ENCODE measurements around the gene PDE11A.
"Not testable (repeated sequence)": the region's sequence is repeated elsewhere in the genome, so short reads cannot be mapped to it uniquely, and the experiment has no call there.

The PDE11A gene

GRCh38 chr2:178072383-178073301 lies at the start of gene PDE11A:
PDE11A (minus strand) TSS chr2:178072777; CDS start chr2:178072437, 340 bp downstream.
- no peak for DNase-seq (ENCODE audit: low spot score)

- DNase-seq (ENCODE audit: low spot score) = no peak
These were observed 46.8 kb upstream of the PDE11A start for GRCh38 chr2:178119179-178119922.

DNA sequence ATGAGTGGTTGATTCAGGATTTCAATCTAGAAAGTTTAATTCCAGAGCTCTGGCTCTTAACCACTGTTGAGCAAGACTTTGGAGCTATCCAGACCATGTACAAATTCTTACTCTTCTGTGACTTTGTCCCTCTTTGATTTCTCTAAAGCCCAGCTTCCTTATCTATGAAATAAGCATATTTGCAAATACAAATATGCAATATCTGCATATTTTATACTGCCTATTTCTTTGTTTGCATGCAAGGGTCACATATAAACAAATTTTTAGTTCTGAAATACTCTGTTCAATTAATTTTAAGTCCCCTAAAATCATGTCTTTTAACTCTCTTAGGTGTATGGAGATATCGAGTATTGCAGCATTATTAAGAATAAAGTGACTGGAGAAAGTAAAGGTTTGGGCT lies 45.1 kb upstream of the PDE11A start:
- DNase-seq (ENCODE audit: low spot score) = no peak

- no peak for DNase-seq (ENCODE audit: low spot score)
These were observed 42.7 kb upstream of the PDE11A start for GRCh38 chr2:178115271-178115670.

DNA sequence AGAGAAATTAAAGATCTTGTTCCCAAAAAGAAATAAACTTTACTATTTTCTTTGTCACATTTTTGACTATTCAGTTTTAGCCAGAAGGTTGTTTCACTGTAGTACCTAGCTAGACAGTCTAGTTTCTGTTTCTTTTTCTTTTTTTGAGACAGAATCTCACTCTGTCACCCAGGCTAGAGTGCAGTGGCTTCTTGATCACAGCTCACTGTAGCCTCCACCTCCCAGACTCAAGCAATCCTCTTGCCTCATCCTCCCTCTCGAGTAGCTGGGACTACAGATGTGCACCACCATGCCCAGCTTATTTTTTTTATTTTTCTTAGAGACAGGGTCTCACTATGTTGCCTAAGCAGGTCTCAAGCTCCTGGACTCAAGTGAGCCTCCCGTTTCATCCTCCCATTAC lies 41.9 kb upstream of the PDE11A start:
- DNase-seq (ENCODE audit: low spot score) = no peak

- peak; percentile 89 for DNase-seq (ENCODE audit: low spot score)
These were observed 39.9 kb upstream of the PDE11A start, which contains the start of gene RBM45 for GRCh38 chr2:178112202-178113152. RBM45 (plus strand) TSS chr2:178112437; CDS start chr2:178112547, 110 bp downstream.

DNA sequence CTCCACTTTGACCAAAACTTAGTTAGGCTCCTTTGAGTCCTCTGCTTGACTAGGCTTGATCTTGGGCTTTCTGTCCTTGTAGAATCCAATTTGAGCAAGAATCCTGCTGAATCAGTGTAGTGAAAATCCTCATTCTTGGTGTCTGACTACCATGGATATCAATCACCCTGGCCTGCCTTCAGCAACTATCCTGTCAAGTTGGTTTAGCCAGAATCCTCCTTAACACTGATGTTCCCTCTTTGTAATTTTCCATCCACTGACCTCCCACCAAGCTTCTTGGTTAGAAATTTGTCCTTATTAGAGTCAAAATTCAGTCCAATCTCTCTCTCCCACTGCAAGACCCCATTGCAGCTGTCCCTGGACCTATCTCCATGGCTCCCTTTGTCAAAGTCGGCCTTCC lies 39.2 kb upstream of the PDE11A start:
- DNase-seq (ENCODE audit: low spot score) = no peak

- DNase-seq (ENCODE audit: low spot score) = no peak
These were observed 38.1 kb upstream of the PDE11A start for GRCh38 chr2:178110681-178111080.

GRCh38 chr2:178109813-178110212 lies 37.2 kb upstream of the PDE11A start:
- DNase-seq (ENCODE audit: low spot score) = peak; percentile 44

DNA sequence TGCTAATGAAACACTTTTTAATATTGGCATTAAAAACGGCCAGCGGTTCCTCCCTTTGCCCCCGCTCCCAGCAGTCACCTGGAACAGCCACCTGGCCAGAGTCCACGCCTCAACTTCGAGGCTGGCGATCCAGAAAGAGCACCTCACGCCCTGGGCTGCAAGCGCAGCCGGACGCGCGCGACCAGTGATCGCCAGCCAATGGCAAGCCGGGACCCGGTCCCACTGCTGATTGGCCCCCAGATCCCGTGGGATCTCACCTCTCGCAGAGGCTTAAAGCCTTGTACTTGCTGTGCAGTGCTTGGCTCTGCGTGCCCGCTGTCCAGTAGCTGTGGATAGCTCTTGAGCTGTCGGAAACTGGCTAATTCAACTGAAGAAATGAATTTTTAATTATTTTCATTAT lies 35.6 kb upstream of the PDE11A start:
- no peak for DNase-seq (ENCODE audit: low spot score)

DNA sequence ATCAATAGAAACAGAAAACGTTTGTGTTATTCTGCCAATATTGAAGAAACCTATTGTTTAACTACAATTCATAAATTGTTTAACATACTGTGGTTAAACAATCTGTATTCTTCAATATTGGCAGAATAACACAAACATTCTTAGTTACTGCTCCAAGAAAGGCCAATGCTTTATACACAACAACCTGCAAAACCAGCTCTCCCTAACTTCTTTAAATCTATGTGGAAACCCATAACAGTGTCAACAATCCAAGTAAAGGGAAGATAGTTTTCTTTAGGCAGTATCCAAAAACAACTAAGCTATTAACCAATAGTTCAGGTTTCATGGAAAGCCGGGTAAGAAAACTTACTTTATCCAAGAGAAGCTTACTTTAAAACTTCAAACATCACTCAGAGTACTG lies 33.5 kb upstream of the PDE11A start:
- no peak for DNase-seq (ENCODE audit: low spot score)

DNA sequence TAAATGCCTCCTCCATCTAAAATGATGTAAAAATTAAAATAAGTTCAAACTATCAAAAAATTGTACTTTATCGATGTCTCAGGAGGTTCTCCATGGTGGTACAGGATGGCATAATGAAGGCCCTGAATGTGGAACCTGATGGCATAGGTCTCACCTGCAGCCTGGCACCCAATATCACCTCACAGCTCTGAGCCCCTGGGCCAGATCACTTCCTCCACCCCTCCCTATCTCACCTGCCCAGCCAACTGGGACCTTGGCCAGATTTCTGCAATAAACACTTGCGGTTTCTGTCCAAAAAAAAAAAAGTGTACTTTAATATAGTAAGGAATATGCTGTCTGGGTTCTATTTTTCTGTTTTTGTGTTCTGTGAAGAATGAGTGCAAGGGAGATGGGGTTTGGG lies 33.0 kb upstream of the PDE11A start:
- no peak for DNase-seq (ENCODE audit: low spot score)

DNA sequence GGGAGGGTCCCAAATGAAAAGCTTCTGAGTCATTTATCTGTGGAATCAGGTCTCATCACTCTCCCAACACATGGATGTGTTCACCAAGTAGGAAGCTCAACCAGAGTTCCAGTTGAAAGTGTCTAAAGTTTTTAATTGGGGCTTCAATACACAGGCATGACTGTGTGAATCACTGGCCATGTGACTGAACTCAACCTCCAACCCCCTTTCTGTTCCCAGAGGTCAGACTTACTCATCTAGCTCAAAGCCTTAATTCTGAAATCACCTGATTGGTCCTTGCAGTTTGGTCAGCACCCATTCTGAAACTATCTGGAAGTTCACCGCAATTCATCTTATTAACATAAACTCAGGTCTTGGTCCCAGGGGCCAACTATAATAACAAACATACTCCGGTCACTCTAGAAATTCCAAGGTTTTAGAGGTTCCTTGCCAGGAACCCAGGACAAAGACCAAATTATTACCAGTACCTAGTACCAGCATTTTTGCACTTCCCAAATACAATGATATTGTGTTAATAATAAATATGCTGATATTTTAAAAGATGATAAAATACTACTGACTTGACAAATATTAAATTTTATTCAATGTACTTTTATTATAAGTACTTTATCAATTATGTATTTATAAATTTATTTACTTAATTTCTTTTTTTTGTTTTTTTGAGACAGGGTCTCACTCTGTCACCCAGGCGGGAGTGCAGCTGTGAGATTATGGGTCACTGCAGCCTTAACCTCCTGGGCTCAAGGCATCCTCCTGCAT lies 28.9 kb upstream of the PDE11A start:
- no peak for DNase-seq (ENCODE audit: low spot score)

GRCh38 chr2:178093471-178093870 lies 20.9 kb upstream of the PDE11A start:
- DNase-seq (ENCODE audit: low spot score) = no peak

DNA sequence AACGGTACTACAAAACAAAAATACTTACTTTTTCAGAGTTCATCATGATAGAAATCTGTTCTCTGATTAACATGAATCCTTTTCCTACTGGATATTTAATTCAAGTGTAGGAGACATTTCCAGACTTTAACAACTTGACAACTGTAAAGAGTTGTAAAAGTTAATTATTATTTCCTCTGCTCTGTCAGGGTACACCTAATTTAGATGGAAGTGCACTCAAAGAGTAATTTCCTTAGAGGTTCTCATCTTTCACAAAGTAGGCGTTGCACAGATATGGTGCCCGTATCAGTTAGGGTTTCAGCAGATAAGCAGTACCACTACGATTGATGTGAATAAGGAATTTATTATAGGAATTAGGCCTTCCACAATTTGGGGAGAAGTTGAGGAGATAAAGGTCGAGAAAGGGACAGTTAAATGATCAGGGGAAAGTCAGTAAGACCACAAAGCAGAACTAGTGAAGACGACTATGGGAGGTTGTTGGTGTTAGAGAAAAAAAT lies 16.2 kb upstream of the PDE11A start:
- no peak for DNase-seq (ENCODE audit: low spot score)

DNA sequence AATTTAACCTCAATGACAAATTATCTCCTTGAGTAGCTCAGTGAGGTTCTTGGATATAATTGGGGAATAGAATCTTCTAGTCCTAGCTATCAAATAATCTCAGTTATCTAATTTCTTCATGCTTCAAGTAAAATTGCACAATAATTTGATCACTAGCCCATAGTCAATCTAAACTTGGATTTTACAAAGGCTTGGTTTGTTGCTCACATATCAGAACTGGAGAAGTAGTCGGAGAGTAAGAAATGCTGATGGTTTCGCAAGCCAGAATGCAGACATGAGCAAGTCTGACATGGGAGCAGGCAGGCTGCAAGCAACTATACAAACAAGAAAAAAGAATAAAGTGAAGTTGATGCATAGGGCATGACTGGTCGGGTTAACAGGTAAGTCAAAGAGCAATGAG lies 11.7 kb upstream of the PDE11A start:
- DNase-seq (ENCODE audit: low spot score) = no peak

- DNase-seq (ENCODE audit: low spot score) = no peak
These were observed 9.9 kb upstream of the PDE11A start for GRCh38 chr2:178082408-178083045.

DNA sequence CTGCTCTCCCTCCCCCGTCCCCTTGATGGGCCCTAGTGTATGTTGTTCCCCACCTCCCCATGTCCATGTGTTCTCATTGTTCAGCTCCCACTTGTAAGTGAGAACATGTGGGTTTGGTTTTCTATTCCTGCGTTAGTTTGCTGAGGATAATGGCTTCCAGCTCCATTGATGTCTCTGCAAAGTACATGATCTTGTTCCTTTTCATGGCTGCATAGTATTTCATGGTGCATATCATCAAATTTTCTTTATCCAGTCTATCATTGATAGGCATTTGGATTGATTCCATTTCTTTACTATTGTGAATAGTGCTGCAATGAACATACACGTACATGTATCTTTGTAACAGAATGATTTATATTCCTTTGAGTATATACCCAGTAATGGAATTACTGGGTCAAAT lies 6.7 kb upstream of the PDE11A start:
- DNase-seq (ENCODE audit: low spot score) = not testable (repeated sequence)

DNA sequence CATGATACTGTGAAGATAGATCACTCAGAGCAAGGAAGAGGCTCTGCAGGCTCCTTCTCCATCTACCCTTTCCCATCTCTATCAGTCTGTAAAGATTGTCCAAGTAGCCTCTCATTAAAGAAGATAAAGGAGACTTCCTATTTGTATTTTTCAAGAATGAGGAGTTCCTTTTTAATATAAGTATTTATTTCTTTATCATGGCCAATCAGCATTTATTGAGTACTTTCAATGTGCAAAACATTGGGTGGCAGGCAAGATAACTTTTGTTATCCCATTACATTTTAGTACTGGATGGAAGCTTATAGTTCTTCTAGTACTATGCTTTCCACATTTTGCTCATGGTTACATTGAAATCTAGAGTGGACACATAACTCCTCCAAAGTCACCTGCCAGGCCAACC lies 3.6 kb upstream of the PDE11A start:
- DNase-seq (ENCODE audit: low spot score) = no peak

DNA sequence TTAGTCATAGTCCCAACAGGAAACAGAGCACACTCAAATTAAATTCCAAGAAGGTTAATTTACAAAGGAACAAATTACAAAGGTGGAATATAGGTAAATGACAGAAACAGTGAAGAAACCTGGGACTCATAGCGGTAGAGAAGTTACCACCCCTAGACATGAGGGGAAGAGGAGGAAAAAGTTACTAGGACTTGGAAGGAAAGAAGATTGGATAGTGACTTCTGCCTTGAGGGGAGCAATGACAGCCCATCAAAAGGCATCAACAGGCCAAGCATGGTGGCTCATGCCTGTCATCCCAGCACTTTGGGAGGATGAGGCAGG lies 2.4 kb upstream of the PDE11A start:
- no peak for DNase-seq (ENCODE audit: low spot score)
